HEK293 (cell line): ENCODE data around the gene VDR.

Source experiments
- CTCF ChIA-PET: fragments of 350-600 bp; formaldehyde crosslinking; extraction: SDS; loops from one replicate; lab custom pipeline; 2021; ENCODE audit warnings: antibody characterized with exemption; lab: Yijun Ruan, JAX
- POLR2A ChIA-PET: fragments of 300-600 bp; formaldehyde crosslinking; extraction: SDS; loops from one replicate; lab custom pipeline; 2020; ENCODE audit warnings: antibody characterized with exemption, inconsistent platforms; lab: Yijun Ruan, JAX
- H3K27ac ChIP-seq: fragments of 200-500 bp; sonication (Bioruptor generic); 2 replicates; pipeline ENCODE4 v1.5.1; 2014; ENCODE audit warnings: low read depth, low read length, control low read depth, inconsistent platforms; ENCODE audit errors: extremely low read depth
- H3K36me3 ChIP-seq, 2 experiments: fragments of 200-500 bp in 1 of 2; sonication (Bioruptor generic) in 1 of 2; 1 replicate in 1 of 2; 2 replicates in 1 of 2; pipeline ENCODE4 v1.5.1; 2014 to 2017; ENCODE audit warnings: inconsistent platforms in 2 of 2, low read length in 2 of 2; ENCODE audit not compliant: control insufficient read depth in 2 of 2, insufficient read depth in 1 of 2
- H3K4me1 ChIP-seq: fragments of 200-500 bp; sonication (Bioruptor generic); 2 replicates; pipeline ENCODE4 v1.5.1; 2014; ENCODE audit warnings: mild to moderate bottlenecking, low read length, inconsistent platforms; ENCODE audit not compliant: control insufficient read depth, insufficient read depth
- H3K4me3 ChIP-seq: 2 replicates; pipeline ENCODE4 v1.5.1; 2011; ENCODE audit warnings: low read depth, mild to moderate bottlenecking, control low read depth, low read length, moderate library complexity
- H3K9me3 ChIP-seq: fragments of 200-500 bp; sonication (Bioruptor generic); 2 replicates; pipeline ENCODE4 v1.5.1; 2014; ENCODE audit warnings: low read depth, low read length, inconsistent platforms; ENCODE audit not compliant: control insufficient read depth, insufficient read depth
- ATF2 ChIP-seq: fragments of 450-650 bp; formaldehyde crosslinking; IDR thresholded peaks from 2 replicates; pipeline ENCODE4 v1.5.1; 2016; ENCODE audit warnings: missing biosample characterization, missing genetic modification characterization, low read depth
- INSM2 ChIP-seq: fragments of 450-650 bp; formaldehyde crosslinking; IDR thresholded peaks from 2 replicates; pipeline ENCODE4 v1.5.1; 2016; ENCODE audit warnings: missing biosample characterization, missing genetic modification characterization
- ZBTB49 ChIP-seq: fragments of 450-650 bp; formaldehyde crosslinking; IDR thresholded peaks from 2 replicates; pipeline ENCODE4 v1.5.1; 2016; ENCODE audit warnings: missing biosample characterization, missing genetic modification characterization, low read depth
- ZNF132 ChIP-seq: fragments of 450-650 bp; formaldehyde crosslinking; IDR thresholded peaks from 2 replicates; pipeline ENCODE4 v1.5.1; 2017; ENCODE audit warnings: missing biosample characterization, missing genetic modification characterization, borderline replicate concordance
- ZNF157 ChIP-seq: fragments of 450-650 bp; formaldehyde crosslinking; IDR thresholded peaks from 2 replicates; pipeline ENCODE4 v1.5.1; 2016; ENCODE audit warnings: missing biosample characterization, missing genetic modification characterization
- ZNF2 ChIP-seq: fragments of 450-650 bp; formaldehyde crosslinking; IDR thresholded peaks from 2 replicates; pipeline ENCODE4 v1.5.1; 2016; ENCODE audit warnings: missing biosample characterization, missing genetic modification characterization
- ZNF394 ChIP-seq: fragments of 450-650 bp; formaldehyde crosslinking; IDR thresholded peaks from 2 replicates; pipeline ENCODE4 v1.5.1; 2016; ENCODE audit warnings: missing biosample characterization, missing genetic modification characterization, mild to moderate bottlenecking, moderate library complexity, borderline replicate concordance
- ZNF433 ChIP-seq: fragments of 450-650 bp; formaldehyde crosslinking; IDR thresholded peaks from 2 replicates; pipeline ENCODE4 v1.5.1; 2016; ENCODE audit warnings: missing biosample characterization, missing genetic modification characterization, low read depth
- ZNF488 ChIP-seq: fragments of 450-650 bp; formaldehyde crosslinking; IDR thresholded peaks from 2 replicates; pipeline ENCODE4 v1.5.1; 2016; ENCODE audit warnings: missing biosample characterization, missing genetic modification characterization
- ZNF549 ChIP-seq: fragments of 450-650 bp; IDR thresholded peaks from 2 replicates; pipeline ENCODE4 v1.5.1; 2018; ENCODE audit warnings: missing biosample characterization, missing genetic modification characterization, mild to moderate bottlenecking, inconsistent platforms, moderate library complexity
- ZNF600 ChIP-seq: fragments of 450-650 bp; formaldehyde crosslinking; IDR thresholded peaks from 2 replicates; pipeline ENCODE4 v1.5.1; 2016; ENCODE audit warnings: missing biosample characterization, missing genetic modification characterization
- ZNF639 ChIP-seq: fragments of 450-650 bp; formaldehyde crosslinking; IDR thresholded peaks from 2 replicates; pipeline ENCODE4 v1.5.1; 2016; ENCODE audit warnings: missing biosample characterization, missing genetic modification characterization
- ZNF645 ChIP-seq: fragments of 450-650 bp; formaldehyde crosslinking; IDR thresholded peaks from 2 replicates; pipeline ENCODE4; 2016; ENCODE audit warnings: missing biosample characterization, missing genetic modification characterization
- ZSCAN30 ChIP-seq: fragments of 450-650 bp; IDR thresholded peaks from 2 replicates; pipeline ENCODE4 v1.5.1; 2018; ENCODE audit warnings: missing biosample characterization, mild to moderate bottlenecking, missing genetic modification characterization, moderate library complexity

The VDR gene

GRCh38 chr12:47802312-47802711, 102.5 kb downstream of the VDR start:
- no peak overlapping the region for H3K27ac ChIP-seq

GRCh38 chr12:47801904-47802246, 102.9 kb downstream of the VDR start:
- H3K9me3 ChIP-seq, result no peaks in the 10 kb centered on the region
- ChIA-PET CTCF (interaction anchor here (0.6 to 14.1 kb wide), 12 partner anchors 11 to 133 kb away, joined by 3 to 234 read pairs (median 3); no protein-coding TSS in a partner anchor), POLR2A (interaction anchor here (0.7 to 1.3 kb wide), 3 partner anchors 10 to 27 kb away, joined by 3 to 6 read pairs (median 3); no protein-coding TSS in a partner anchor)
- TF ChIP-seq ZNF549 (tag by site-specific recombination), result no peak
- 0 out of 2 replicates have a peak, but pooled peaks have one; percentile 24 for TF ChIP-seq ZNF600
- peak; percentile 22; the same call in 1 of the 2 replicates for TF ChIP-seq ZNF394 (tag by site-specific recombination)
- no peaks in the 10 kb centered on the region for H3K4me1 ChIP-seq
- H3K36me3 ChIP-seq, result peaks cover 0 to 44% of the 10 kb centered on the region in 2 experiments; a peak in 2 of 3 replicates
- H3K27ac ChIP-seq, result no peak overlapping the region
- no peak overlapping the region for H3K4me3 ChIP-seq

More at GRCh38 chr12:47802312-47802711, 102.5 kb downstream of the VDR start:
- TF ChIP-seq ZNF433, result no peak
- ChIA-PET CTCF (interaction anchor here (0.7 to 14.1 kb wide), 12 partner anchors 11 to 133 kb away, joined by 3 to 234 read pairs (median 3); no protein-coding TSS in a partner anchor), POLR2A (interaction anchor here (0.7 to 1.3 kb wide), 3 partner anchors 10 to 26 kb away, joined by 3 to 6 read pairs (median 3); no protein-coding TSS in a partner anchor)
- H3K4me1 ChIP-seq, result no peaks in the 10 kb centered on the region
- no peak overlapping the region for H3K4me3 ChIP-seq
- peaks cover 0 to 40% of the 10 kb centered on the region in 2 experiments; a peak in 2 of 3 replicates for H3K36me3 ChIP-seq
- H3K9me3 ChIP-seq, result no peaks in the 10 kb centered on the region

GRCh38 chr12:47801170-47801903, 103.5 kb downstream of the VDR start:
- Histone ChIP-seq H3K4me3 (no peak overlapping the region), H3K36me3 (peaks cover 0 to 47% of the 10 kb centered on the region in 2 experiments; a peak in 2 of 3 replicates), H3K27ac (no peak overlapping the region), H3K4me1 (no peaks in the 10 kb centered on the region), H3K9me3 (no peaks in the 10 kb centered on the region)
- ChIA-PET POLR2A (interaction anchor here (0.7 to 1.3 kb wide), 2 partner anchors 11 to 12 kb away, joined by 3 read pairs; no protein-coding TSS in a partner anchor), CTCF (interaction anchor here (0.6 to 14.1 kb wide), 13 partner anchors 12 to 134 kb away, joined by 3 to 234 read pairs (median 3); no protein-coding TSS in a partner anchor)
- TF ChIP-seq INSM2 (tag by site-specific recombination) (no peak), ZNF132 (tag by site-specific recombination) (no peak), ZNF2 (tag by site-specific recombination) (no peak), ZNF157 (tag by site-specific recombination) (no peak), ATF2 (tag by site-specific recombination) (no peak)

GRCh38 chr12:47800582-47800981, 104.2 kb downstream of the VDR start:
- H3K4me1 ChIP-seq, result no peaks in the 10 kb centered on the region
- no peak overlapping the region for H3K27ac ChIP-seq
- H3K4me3 ChIP-seq, result no peak overlapping the region
- no peaks in the 10 kb centered on the region for H3K9me3 ChIP-seq
- peaks cover 0 to 50% of the 10 kb centered on the region in 2 experiments; a peak in 2 of 3 replicates for H3K36me3 ChIP-seq
- ChIA-PET CTCF (interaction anchor here (0.9 to 14.1 kb wide), 3 partner anchors 19 to 59 kb away, joined by 3 to 234 read pairs (median 7); no protein-coding TSS in a partner anchor), POLR2A (no interaction called here)
- TF ChIP-seq ZNF639 (tag by site-specific recombination) (no peak), ZSCAN30 (tag by site-specific recombination) (no peak), ZNF488 (no peak), ZBTB49 (tag by site-specific recombination) (no peak), ZNF645 (no peak)
